ENCODE measurements around the gene UBALD1.

GRCh38 chr16:4656221-4656620 lies 41.5 kb upstream of the UBALD1 start:
- TF ChIP-seq CTCF (IDR thresholded peaks at IDR 0.05) (no peak), EP300 (IDR thresholded peaks at IDR 0.05) (no peak), POLR2A (IDR thresholded peaks at IDR 0.05) (no peak)

Measured in gastroesophageal sphincter (tissue), 3 donors.